HEK293T (cell line): ENCODE measurements around the gene ZNF354C.

Experiments used
- CTBP1 ChIP-seq: fragments of 450-650 bp; IDR thresholded peaks from 2 replicates; pipeline ENCODE4 v1.6.1; 2016; ENCODE audit warnings: borderline replicate concordance
- NFRKB ChIP-seq: fragments of 450-650 bp; IDR thresholded peaks from 2 replicates; pipeline ENCODE4 v1.6.1; 2016; ENCODE audit warnings: mild to moderate bottlenecking, moderate library complexity
- SP1 ChIP-seq: fragments of 450-650 bp; IDR thresholded peaks from 2 replicates; pipeline ENCODE4 v1.6.1; 2017
- TARDBP ChIP-seq: fragments of 450-650 bp; IDR thresholded peaks from 2 replicates; pipeline ENCODE4 v1.6.1; 2016

GRCh38 chr5:179079165-179079987 lies 19.2 kb downstream of the ZNF354C start:
- no peak for TF ChIP-seq CTBP1
- TF ChIP-seq TARDBP: no peak
- TF ChIP-seq SP1: no peak
- no peak for TF ChIP-seq NFRKB
